Mesendoderm (in vitro differentiated cells): ENCODE results near the gene GRM7.

Source experiments
- DNase-seq: peaks from one replicate; pipeline ENCODE4 v3.0.0; 2013
- H2AK5ac ChIP-seq: 2 replicates; pipeline ENCODE4 v1.6.1; 2013; ENCODE audit warnings: low read length, inconsistent platforms
- H2BK120ac ChIP-seq: 2 replicates; pipeline ENCODE4 v1.6.1; 2013; ENCODE audit warnings: low read depth, mild to moderate bottlenecking, low read length, moderate library complexity, mixed read lengths
- H2BK15ac ChIP-seq: replicated peaks from 2 replicates; pipeline ENCODE4 v1.6.1; 2013; ENCODE audit warnings: low read depth, mild to moderate bottlenecking, moderate library complexity
- H2BK5ac ChIP-seq: 2 replicates; pipeline ENCODE4 v1.6.1; 2013; ENCODE audit warnings: low read length, inconsistent platforms
- H3K18ac ChIP-seq: 2 replicates; pipeline ENCODE4 v1.6.1; 2013; ENCODE audit warnings: mild to moderate bottlenecking, low read length, mixed read lengths
- H3K23ac ChIP-seq: one replicate; pipeline ENCODE4 v1.6.1; 2013; ENCODE audit warnings: low read length
- H3K27ac ChIP-seq: 2 replicates; pipeline ENCODE4 v1.5.1; 2013; ENCODE audit warnings: low read depth, mild to moderate bottlenecking, inconsistent platforms, low read length, moderate library complexity
- H3K27me3 ChIP-seq: 2 replicates; pipeline ENCODE4 v1.6.1; 2013; ENCODE audit warnings: low read length, control low read depth, mild to moderate bottlenecking, inconsistent platforms; ENCODE audit not compliant: insufficient read depth, poor library complexity
- H3K36me3 ChIP-seq: 2 replicates; pipeline ENCODE4 v1.6.1; 2013; ENCODE audit warnings: low read length, inconsistent platforms; ENCODE audit not compliant: control insufficient read depth, insufficient read depth
- H3K4ac ChIP-seq: one replicate; pipeline ENCODE4 v1.6.1; 2013; ENCODE audit warnings: low read depth, mild to moderate bottlenecking, low read length, moderate library complexity
- H3K4me1 ChIP-seq: 2 replicates; pipeline ENCODE4 v1.6.1; 2013; ENCODE audit warnings: low read depth, low read length, inconsistent platforms; ENCODE audit not compliant: control insufficient read depth
- H3K4me2 ChIP-seq: 2 replicates; pipeline ENCODE4 v1.6.1; 2013; ENCODE audit warnings: low read length
- H3K4me3 ChIP-seq: 2 replicates; pipeline ENCODE4 v1.5.1; 2013; ENCODE audit warnings: mild to moderate bottlenecking, low read length
- H3K56ac ChIP-seq: one replicate; pipeline ENCODE4 v1.6.1; 2013; ENCODE audit warnings: low read length
- H3K79me1 ChIP-seq: 2 replicates; pipeline ENCODE4 v1.6.1; 2013; ENCODE audit warnings: low read length, inconsistent platforms
- H3K79me2 ChIP-seq: 2 replicates; pipeline ENCODE4 v1.6.1; 2013; ENCODE audit warnings: mild to moderate bottlenecking, low read length; ENCODE audit not compliant: control insufficient read depth, insufficient read depth
- H3K9ac ChIP-seq: 2 replicates; pipeline ENCODE4 v1.6.1; 2013; ENCODE audit warnings: low read length, inconsistent platforms
- H4K5ac ChIP-seq: one replicate; pipeline ENCODE4 v1.6.1; 2013; ENCODE audit warnings: low read length
- H4K8ac ChIP-seq: one replicate; pipeline ENCODE4 v1.6.1; 2013; ENCODE audit warnings: low read depth, mild to moderate bottlenecking, control low read depth, low read length, moderate library complexity
- whole genome bisulfite sequencing: extraction: QIAGEN DNeasy Blood & Tissue Kit; methylation state at CpG from one replicate; pipeline ENCODE4 v1.1.7; 2013; ENCODE audit warnings: low lambda C conversion rate, missing lambda C conversion rate; ENCODE audit not compliant: insufficient coverage; ENCODE audit errors: extremely low coverage; 5-methylcytosine and 5-hydroxymethylcytosine counted together

Gene GRM7

GRCh38 chr3:7588236-7588635 is 727.3 kb downstream of the GRM7 start:
- H3K79me1 ChIP-seq: no peaks in the 10 kb centered on the region

GRCh38 chr3:7589526-7589925 is 728.6 kb downstream of the GRM7 start:
- Histone ChIP-seq H3K56ac (no peak overlapping the region), H3K23ac (no peak overlapping the region), H4K5ac (no peak overlapping the region), H2AK5ac (no peak overlapping the region), H3K79me1 (no peaks in the 10 kb centered on the region), H4K8ac (no peak overlapping the region), H2BK5ac (no peak overlapping the region), H3K79me2 (no peaks in the 10 kb centered on the region), H3K27ac (no peak overlapping the region), H3K18ac (no peak overlapping the region), H3K4ac (no peak overlapping the region), H3K4me2 (no peak overlapping the region), H2BK120ac (no peak overlapping the region), H3K4me3 (no peak overlapping the region), H3K9ac (no peak overlapping the region), H2BK15ac (no peak overlapping the region), H3K27me3 (no peaks in the 10 kb centered on the region), H3K36me3 (no peaks in the 10 kb centered on the region), H3K4me1 (no peaks in the 10 kb centered on the region)
- DNase-seq: no peak
- WGBS: no CpG with 5 or more reads among the region's 2 CpGs

More at GRCh38 chr3:7588236-7588635, 727.3 kb downstream of the GRM7 start:
- H2BK120ac ChIP-seq: no peak overlapping the region
- no peak overlapping the region for H3K4ac ChIP-seq
- no peaks in the 10 kb centered on the region for H3K79me2 ChIP-seq
- no peak overlapping the region for H3K4me2 ChIP-seq
- no peak overlapping the region for H3K27ac ChIP-seq
- no peak overlapping the region for H2BK5ac ChIP-seq
- no peak overlapping the region for H2AK5ac ChIP-seq
- H3K36me3 ChIP-seq: no peaks in the 10 kb centered on the region
- H3K4me3 ChIP-seq: no peak overlapping the region
- no peaks in the 10 kb centered on the region for H3K4me1 ChIP-seq
- H3K9ac ChIP-seq: no peak overlapping the region
- WGBS: no CpG with 5 or more reads among the region's 4 CpGs
- H4K5ac ChIP-seq: no peak overlapping the region
- H2BK15ac ChIP-seq: no peak overlapping the region
- H4K8ac ChIP-seq: no peak overlapping the region
- no peak for DNase-seq
- no peak overlapping the region for H3K18ac ChIP-seq
- H3K56ac ChIP-seq: no peak overlapping the region
- no peaks in the 10 kb centered on the region for H3K27me3 ChIP-seq
- H3K23ac ChIP-seq: no peak overlapping the region

- no peaks in the 10 kb centered on the region for H3K79me2 ChIP-seq
- no peaks in the 10 kb centered on the region for H3K27me3 ChIP-seq
- WGBS: no CpG with 5 or more reads among the region's 2 CpGs
- no peaks in the 10 kb centered on the region for H3K36me3 ChIP-seq
- H2BK15ac ChIP-seq: no peak overlapping the region
- no peak overlapping the region for H3K4me2 ChIP-seq
- peak; percentile 2 for DNase-seq
- no peak overlapping the region for H3K56ac ChIP-seq
- H4K8ac ChIP-seq: no peak overlapping the region
- H3K79me1 ChIP-seq: no peaks in the 10 kb centered on the region
- H2BK120ac ChIP-seq: no peak overlapping the region
- H2BK5ac ChIP-seq: no peak overlapping the region
- H3K4me3 ChIP-seq: no peak overlapping the region
- no peak overlapping the region for H3K18ac ChIP-seq
- H4K5ac ChIP-seq: no peak overlapping the region
- no peaks in the 10 kb centered on the region for H3K4me1 ChIP-seq
- H3K23ac ChIP-seq: no peak overlapping the region
- H3K9ac ChIP-seq: no peak overlapping the region
- H3K4ac ChIP-seq: no peak overlapping the region
- no peak overlapping the region for H3K27ac ChIP-seq
- no peak overlapping the region for H2AK5ac ChIP-seq
Measured at GRCh38 chr3:7602297-7602696, 741.4 kb downstream of the GRM7 start.

- Histone ChIP-seq H3K18ac (no peak overlapping the region), H2BK120ac (no peak overlapping the region), H3K23ac (no peak overlapping the region), H3K4me2 (no peak overlapping the region), H3K79me1 (no peaks in the 10 kb centered on the region), H2BK5ac (no peak overlapping the region), H3K9ac (no peak overlapping the region), H3K56ac (no peak overlapping the region), H3K36me3 (no peaks in the 10 kb centered on the region), H2AK5ac (no peak overlapping the region), H3K4me1 (no peaks in the 10 kb centered on the region), H4K8ac (no peak overlapping the region), H3K27me3 (no peaks in the 10 kb centered on the region), H2BK15ac (no peak overlapping the region), H3K4ac (no peak overlapping the region), H3K4me3 (no peak overlapping the region), H3K27ac (no peak overlapping the region), H3K79me2 (no peaks in the 10 kb centered on the region), H4K5ac (no peak overlapping the region)
- WGBS: no CpG with 5 or more reads among the region's 2 CpGs
- DNase-seq: no peak
Measured at GRCh38 chr3:7607083-7607482, 746.2 kb downstream of the GRM7 start.

GRCh38 chr3:7607676-7608075 is 746.8 kb downstream of the GRM7 start:
- Histone ChIP-seq H3K4me1 (no peaks in the 10 kb centered on the region), H2BK120ac (no peak overlapping the region), H4K5ac (no peak overlapping the region), H3K18ac (no peak overlapping the region), H3K4me3 (no peak overlapping the region), H3K4ac (no peak overlapping the region), H3K56ac (no peak overlapping the region), H3K27me3 (no peaks in the 10 kb centered on the region), H4K8ac (no peak overlapping the region), H3K36me3 (no peaks in the 10 kb centered on the region), H2AK5ac (no peak overlapping the region), H3K4me2 (no peak overlapping the region), H3K23ac (no peak overlapping the region), H3K79me1 (no peaks in the 10 kb centered on the region), H2BK5ac (no peak overlapping the region), H2BK15ac (no peak overlapping the region), H3K79me2 (no peaks in the 10 kb centered on the region), H3K27ac (no peak overlapping the region), H3K9ac (no peak overlapping the region)
- DNase-seq: no peak
- no CpG with 5 or more reads among the region's 2 CpGs for WGBS

- no CpG with 5 or more reads among the region's 5 CpGs for whole genome bisulfite sequencing
Measured at GRCh38 chr3:7610634-7611033, 749.7 kb downstream of the GRM7 start.

More at GRCh38 chr3:7610634-7611033, 749.7 kb downstream of the GRM7 start:
- Histone ChIP-seq H3K23ac (no peak overlapping the region), H3K4ac (no peak overlapping the region), H3K79me1 (no peaks in the 10 kb centered on the region), H3K79me2 (no peaks in the 10 kb centered on the region), H3K27ac (no peak overlapping the region), H3K18ac (no peak overlapping the region), H3K4me3 (no peak overlapping the region), H3K36me3 (no peaks in the 10 kb centered on the region), H2BK15ac (no peak overlapping the region), H3K27me3 (no peaks in the 10 kb centered on the region), H3K9ac (no peak overlapping the region), H3K4me1 (no peaks in the 10 kb centered on the region), H3K4me2 (no peak overlapping the region), H2BK5ac (no peak overlapping the region), H2AK5ac (no peak overlapping the region), H2BK120ac (no peak overlapping the region), H4K5ac (no peak overlapping the region), H3K56ac (no peak overlapping the region), H4K8ac (no peak overlapping the region)
- DNase-seq: no peak
